Tibial nerve (tissue), 4 donors: ENCODE data around the gene CYB561D2. TPM values are rescaled to one million over a fixed set of nuclear protein-coding genes. Genes with fewer than 3 reads are reported as not detected.

Experiments
- DNase-seq, 2 donors: peaks; one replicate each; pipeline ENCODE4 v3.0.0-alpha.2; 2019; ENCODE audit warnings: low spot score in 2 of 2
- H3K27ac ChIP-seq, 4 donors: fragments of 200-600 bp; sonication (generic) in 3 of 4; one replicate each; pipeline ENCODE4 v1.5.1; 2017 to 2019; ENCODE audit warnings: mild to moderate bottlenecking in 1 of 4
- H3K27me3 ChIP-seq, 2 donors: fragments of 200-600 bp; sonication (generic) in 1 of 2; one replicate each; pipeline versions ENCODE4 v1.5.1 to v1.6.0; 2017 to 2019
- H3K36me3 ChIP-seq, 3 donors: fragments of 200-600 bp; sonication (generic); one replicate each; pipeline ENCODE4 v1.5.1; 2018 to 2019
- H3K4me1 ChIP-seq, 4 donors: fragments of 200-600 bp; sonication (generic) in 3 of 4; one replicate each; pipeline ENCODE4 v1.5.1; 2017 to 2019
- H3K4me3 ChIP-seq, 4 donors: fragments of 200-600 bp; sonication (generic) in 3 of 4; one replicate each; pipeline ENCODE4 v1.5.1; 2017 to 2019; ENCODE audit warnings: mild to moderate bottlenecking in 1 of 4, moderate library complexity in 1 of 4
- H3K9me3 ChIP-seq, 4 donors: fragments of 200-600 bp; sonication (generic) in 3 of 4; one replicate each; pipeline ENCODE4 v1.5.1; 2017 to 2019
- EP300 ChIP-seq, 2 donors: sonication (generic); formaldehyde crosslinking; IDR thresholded peaks; one replicate each; pipeline ENCODE4 v1.6.1; 2017; ENCODE audit warnings: antibody characterized with exemption in 2 of 2, mild to moderate bottlenecking in 1 of 2
- POLR2A ChIP-seq, 2 donors: fragments of 450-650 bp; IDR thresholded peaks; one replicate each; pipeline ENCODE4 v1.6.1; 2017; ENCODE audit warnings: antibody characterized with exemption in 2 of 2, mild to moderate bottlenecking in 2 of 2, moderate library complexity in 2 of 2
- WGBS, 2 donors: methylation state at CpG; one replicate each; pipeline ENCODE4 v1.1.5; 2018; 5-methylcytosine and 5-hydroxymethylcytosine counted together
- total RNA-seq, 4 donors: library from RNA; depleted of rRNA; stranded (reverse); fragments of >200 nt; gene quantifications; one replicate each; pipeline ENCODE4 v1.1.0, GENCODE V29; 2016
- TF ChIP-seq, protein P1 (sequence below), 5 experiments: fragments of 200-600 bp in 3 of 5; fragments of 450-650 bp in 2 of 5; sonication (generic) in 3 of 5; IDR thresholded peaks; one replicate each; pipeline ENCODE4 v1.5.1; 2016 to 2019; ENCODE audit warnings: antibody characterized with exemption in 5 of 5, mild to moderate bottlenecking in 3 of 5, moderate library complexity in 2 of 5

Gene CYB561D2
- total RNA-seq, 4 donors from 2014 or later, result 16.2 to 21.6 (median 19.2) TPM

DNA sequence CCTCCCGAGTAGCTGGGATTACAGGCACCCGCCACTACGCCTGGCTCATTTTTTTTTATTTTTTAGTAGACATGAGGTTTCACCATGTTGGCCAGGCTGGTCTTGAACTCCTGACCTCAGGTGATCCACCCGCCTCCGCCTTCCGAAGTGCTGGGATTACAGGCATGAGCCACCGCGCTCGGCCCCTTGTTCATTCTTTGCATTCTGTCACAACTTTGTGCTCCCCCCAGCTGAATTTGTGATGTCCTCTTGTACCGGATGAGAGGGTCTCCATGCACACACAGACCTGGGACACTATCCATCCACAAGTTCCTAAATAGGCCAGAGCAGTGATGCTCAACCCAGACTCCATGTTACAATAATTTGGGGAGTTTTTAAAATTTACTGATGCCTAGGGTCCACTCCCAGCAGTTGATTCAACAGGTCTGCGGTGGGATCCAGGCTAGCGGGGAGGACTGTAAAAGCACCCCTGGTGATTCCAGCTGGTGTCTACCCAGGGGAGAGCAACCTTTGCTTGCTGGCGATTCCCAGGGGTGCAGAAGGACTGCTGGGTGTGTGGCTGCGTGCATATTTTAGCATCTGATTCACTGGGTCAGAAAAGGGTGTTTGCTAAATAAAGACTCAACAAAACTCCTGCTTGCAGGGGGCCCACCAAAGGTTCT is 11.0 kb upstream of the CYB561D2 start:
- peaks cover 0 to 69% (median 43%) of the 10 kb centered on the region in 4 donors for H3K4me1 ChIP-seq
- TF ChIP-seq, protein P1, sequence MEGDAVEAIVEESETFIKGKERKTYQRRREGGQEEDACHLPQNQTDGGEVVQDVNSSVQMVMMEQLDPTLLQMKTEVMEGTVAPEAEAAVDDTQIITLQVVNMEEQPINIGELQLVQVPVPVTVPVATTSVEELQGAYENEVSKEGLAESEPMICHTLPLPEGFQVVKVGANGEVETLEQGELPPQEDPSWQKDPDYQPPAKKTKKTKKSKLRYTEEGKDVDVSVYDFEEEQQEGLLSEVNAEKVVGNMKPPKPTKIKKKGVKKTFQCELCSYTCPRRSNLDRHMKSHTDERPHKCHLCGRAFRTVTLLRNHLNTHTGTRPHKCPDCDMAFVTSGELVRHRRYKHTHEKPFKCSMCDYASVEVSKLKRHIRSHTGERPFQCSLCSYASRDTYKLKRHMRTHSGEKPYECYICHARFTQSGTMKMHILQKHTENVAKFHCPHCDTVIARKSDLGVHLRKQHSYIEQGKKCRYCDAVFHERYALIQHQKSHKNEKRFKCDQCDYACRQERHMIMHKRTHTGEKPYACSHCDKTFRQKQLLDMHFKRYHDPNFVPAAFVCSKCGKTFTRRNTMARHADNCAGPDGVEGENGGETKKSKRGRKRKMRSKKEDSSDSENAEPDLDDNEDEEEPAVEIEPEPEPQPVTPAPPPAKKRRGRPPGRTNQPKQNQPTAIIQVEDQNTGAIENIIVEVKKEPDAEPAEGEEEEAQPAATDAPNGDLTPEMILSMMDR (IDR thresholded peaks at IDR 0.05), result no peak
- TF ChIP-seq POLR2A (IDR thresholded peaks at IDR 0.05) (no peak), EP300 (IDR thresholded peaks at IDR 0.05) (no peak)
- no peaks in the 10 kb centered on the region for H3K36me3 ChIP-seq
- H3K27me3 ChIP-seq, result no peaks in the 10 kb centered on the region
- WGBS, 2 donors, result 77 to 78% methylated on average over 14 of the region's 14 CpGs
- no peak for DNase-seq
- H3K4me3 ChIP-seq, result peak overlapping the region; percentile 47 to 68 (median 60)
- H3K27ac ChIP-seq, result peak overlapping the region; percentile 63 to 100 (median 98)
- H3K9me3 ChIP-seq, result no peaks in the 10 kb centered on the region

DNA sequence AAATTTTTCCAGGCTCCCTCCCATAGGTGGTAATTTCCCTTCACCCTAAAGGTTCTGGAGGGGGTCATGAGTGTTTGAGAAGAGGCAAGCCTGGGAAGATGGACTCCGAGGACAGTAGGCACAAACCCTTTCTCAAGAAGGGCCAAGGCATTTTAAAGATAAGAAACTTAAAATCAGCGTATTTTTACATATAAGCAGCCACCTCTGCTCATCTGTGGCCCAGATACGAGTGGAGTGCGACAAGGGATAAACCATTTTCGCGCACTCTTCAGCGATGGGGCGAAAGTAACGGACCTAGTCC is 10.6 kb upstream of the CYB561D2 start:
- peaks cover 0 to 67% (median 40%) of the 10 kb centered on the region in 4 donors for H3K4me1 ChIP-seq
- no peak for DNase-seq
- H3K27me3 ChIP-seq, result no peaks in the 10 kb centered on the region
- 17 to 27% methylated on average over 9 of the region's 9 CpGs for WGBS, 2 donors
- no peaks in the 10 kb centered on the region for H3K9me3 ChIP-seq
- H3K36me3 ChIP-seq, result no peaks in the 10 kb centered on the region
- TF ChIP-seq EP300 (IDR thresholded peaks at IDR 0.05) (no peak), POLR2A (IDR thresholded peaks at IDR 0.05) (no peak)
- TF ChIP-seq, protein P1 (IDR thresholded peaks at IDR 0.05), result no peak
- H3K4me3 ChIP-seq, result peak overlapping the region; percentile 47 to 68 (median 60)
- peak overlapping the region; percentile 63 to 100 (median 98) for H3K27ac ChIP-seq

DNA sequence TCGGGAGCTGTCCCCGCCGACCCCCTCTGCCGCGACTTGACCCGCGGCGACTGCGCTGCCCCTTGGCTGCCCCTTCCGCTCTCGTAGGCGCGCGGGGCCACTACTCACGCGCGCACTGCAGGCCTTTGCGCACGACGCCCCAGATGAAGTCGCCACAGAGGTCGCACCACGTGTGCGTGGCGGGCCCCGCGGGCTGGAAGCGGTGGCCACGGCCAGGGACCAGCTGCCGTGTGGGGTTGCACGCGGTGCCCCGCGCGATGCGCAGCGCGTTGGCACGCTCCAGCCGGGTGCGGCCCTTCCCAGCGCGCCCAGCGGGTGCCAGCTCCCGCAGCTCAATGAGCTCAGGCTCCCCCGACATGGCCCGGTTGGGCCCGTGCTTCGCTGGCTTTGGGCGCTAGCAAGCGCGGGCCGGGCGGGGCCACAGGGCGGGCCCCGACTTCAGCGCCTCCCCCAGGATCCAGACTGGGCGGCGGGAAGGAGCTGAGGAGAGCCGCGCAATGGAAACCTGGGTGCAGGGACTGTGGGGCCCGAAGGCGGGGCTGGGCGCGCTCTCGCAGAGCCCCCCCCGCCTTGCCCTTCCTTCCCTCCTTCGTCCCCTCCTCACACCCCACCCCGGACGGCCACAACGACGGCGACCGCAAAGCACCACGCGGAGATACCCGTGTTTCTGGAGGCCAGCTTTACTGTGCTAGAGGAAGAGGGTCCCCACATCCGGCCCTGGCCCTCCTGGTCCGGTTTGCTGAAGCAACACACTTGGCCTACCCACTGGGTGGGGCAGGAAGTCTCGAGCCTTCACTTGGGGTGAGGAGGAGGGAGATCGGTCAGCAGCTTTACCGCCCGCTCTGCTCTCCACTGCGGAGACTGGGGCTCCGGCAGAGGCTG is 10.0 kb upstream of the CYB561D2 start, which contains the start of gene RASSF1:
TSS of gene RASSF1 (minus strand) at position 389 of the 882 bp plus-strand sequence. CDS start at position 358, 31 bp downstream.
- Histone ChIP-seq H3K9me3 (no peaks in the 10 kb centered on the region), H3K36me3 (no peaks in the 10 kb centered on the region), H3K4me1 (peaks cover 0 to 67% (median 38%) of the 10 kb centered on the region in 4 donors), H3K27me3 (no peaks in the 10 kb centered on the region), H3K4me3 (peak within 1 kb of the TSS; percentile 47 to 68 (median 60)), H3K27ac (peak within 1 kb of the TSS; percentile 63 to 100 (median 98))
- WGBS, 2 donors, result 1 to 3% methylated on average over 42 to 53 of the region's 85 CpGs
- TF ChIP-seq EP300 (IDR thresholded peaks at IDR 0.05), result peak in 1 of 2 donors; percentile 70
- peak; percentile 67 to 91 for TF ChIP-seq POLR2A (IDR thresholded peaks at IDR 0.05)
- TF ChIP-seq, protein P1 (IDR thresholded peaks at IDR 0.05), result no peak
- DNase-seq, result peak; percentile 71 to 76

DNA sequence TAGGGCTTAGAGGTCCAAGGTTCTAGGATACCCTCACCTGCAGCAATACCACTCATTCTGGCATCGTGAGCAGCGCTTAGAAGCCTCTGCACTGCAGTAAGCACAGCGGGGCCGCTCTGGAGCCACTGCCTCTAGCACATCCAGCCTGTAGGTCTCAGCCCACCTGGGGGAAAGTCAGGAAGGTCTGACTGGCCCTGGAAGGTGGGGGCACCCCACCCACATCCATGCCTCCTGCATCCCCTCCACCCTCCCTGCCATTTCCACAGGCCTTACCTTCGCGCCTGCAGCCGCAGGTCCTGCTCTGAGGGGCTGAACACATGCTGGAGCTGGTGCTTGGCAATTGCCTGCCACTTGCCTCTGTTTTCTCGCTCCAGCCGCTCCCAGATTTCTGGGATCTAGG is 9.1 kb upstream of the CYB561D2 start:
- DNase-seq, result no peak
- TF ChIP-seq EP300 (IDR thresholded peaks at IDR 0.05) (no peak), POLR2A (IDR thresholded peaks at IDR 0.05) (no peak)
- TF ChIP-seq, protein P1 (IDR thresholded peaks at IDR 0.05), result no peak
- H3K4me3 ChIP-seq, result peak overlapping the region; percentile 47 to 68 (median 60)
- no peaks in the 10 kb centered on the region for H3K9me3 ChIP-seq
- peak overlapping the region in 3 of 4 donors; percentile 97 to 100 (median 98) for H3K27ac ChIP-seq
- no peaks in the 10 kb centered on the region for H3K36me3 ChIP-seq
- H3K4me1 ChIP-seq, result peaks cover 0 to 63% (median 30%) of the 10 kb centered on the region in 4 donors
- H3K27me3 ChIP-seq, result no peaks in the 10 kb centered on the region
- WGBS, 2 donors, result 92 to 94% methylated on average over 9 of the region's 9 CpGs
